Stimulated activated CD4-positive, alpha-beta T cell treated with anti-CD3 and anti-CD28 coated beads, Interleukin-15, amount 100 ng/mL, for 24 hours (primary cell): ENCODE data around the gene SACM1L.
"Not testable (repeated sequence)": the region's sequence is repeated elsewhere in the genome, so short reads cannot be mapped to it uniquely, and the experiment has no call there.

Source experiments
- DNase-seq: peaks from one replicate; pipeline ENCODE4 v3.0.0-alpha.2; 2020

The SACM1L gene

GRCh38 chr3:45695166-45695565 lies 6.0 kb downstream of the SACM1L start:
- DNase-seq = not testable (repeated sequence)

- no peak for DNase-seq
Observed at GRCh38 chr3:45700570-45701073, 11.4 kb downstream of the SACM1L start.

GRCh38 chr3:45701172-45701867 lies 12.1 kb downstream of the SACM1L start:
- no peak for DNase-seq

GRCh38 chr3:45704301-45704943 lies 15.2 kb downstream of the SACM1L start:
- no peak for DNase-seq

GRCh38 chr3:45705839-45706808 lies 16.9 kb downstream of the SACM1L start:
- no peak for DNase-seq

GRCh38 chr3:45711931-45712330 lies 22.7 kb downstream of the SACM1L start:
- no peak for DNase-seq

- DNase-seq = no peak
Observed at GRCh38 chr3:45712434-45713110, 23.4 kb downstream of the SACM1L start.

GRCh38 chr3:45715945-45716344 lies 26.7 kb downstream of the SACM1L start:
- no peak for DNase-seq

GRCh38 chr3:45716790-45717336 lies 27.7 kb downstream of the SACM1L start:
- DNase-seq = no peak

- DNase-seq = no peak
Observed at GRCh38 chr3:45719655-45720487, 30.7 kb downstream of the SACM1L start.

GRCh38 chr3:45724911-45725310 lies 35.7 kb downstream of the SACM1L start:
- DNase-seq = no peak

- no peak for DNase-seq
Observed at GRCh38 chr3:45729614-45730013, 40.4 kb downstream of the SACM1L start.

GRCh38 chr3:45730409-45731154 lies 41.4 kb downstream of the SACM1L start:
- DNase-seq = no peak

GRCh38 chr3:45736707-45737106 lies 47.5 kb downstream of the SACM1L start:
- no peak for DNase-seq

GRCh38 chr3:45737234-45737633 lies 48.0 kb downstream of the SACM1L start:
- DNase-seq = no peak

- DNase-seq = no peak
Observed at GRCh38 chr3:45739991-45740390, 50.8 kb downstream of the SACM1L start.

GRCh38 chr3:45741247-45741646 lies 52.1 kb downstream of the SACM1L start:
- no peak for DNase-seq

- no peak for DNase-seq
Observed at GRCh38 chr3:45741742-45742460, 52.7 kb downstream of the SACM1L start.

- DNase-seq = no peak
Observed at GRCh38 chr3:45742461-45743089, 53.4 kb downstream of the SACM1L start.
